ENCODE measurements around the gene HECTD3.

DNA sequence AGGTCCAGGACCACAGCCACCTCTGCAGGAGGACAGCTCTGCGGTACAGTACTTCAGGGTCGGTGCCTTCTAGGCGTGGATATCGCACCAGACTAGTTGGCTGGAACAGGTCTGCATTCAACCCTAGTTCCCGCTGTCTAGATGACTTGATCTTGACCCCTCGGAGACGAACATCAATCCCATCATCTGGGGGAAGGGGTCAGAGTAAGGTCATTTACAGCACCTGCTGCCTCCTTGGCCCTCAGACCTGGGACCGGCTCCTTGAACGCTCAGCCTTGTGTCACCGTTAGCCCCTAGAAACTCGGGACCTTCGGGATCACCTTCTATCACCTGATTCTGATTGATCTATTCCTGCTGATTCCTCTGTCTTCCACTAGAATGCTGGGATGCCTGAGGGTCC is 2.6 kb downstream of the HECTD3 start:
- TF ChIP-seq, protein P1, sequence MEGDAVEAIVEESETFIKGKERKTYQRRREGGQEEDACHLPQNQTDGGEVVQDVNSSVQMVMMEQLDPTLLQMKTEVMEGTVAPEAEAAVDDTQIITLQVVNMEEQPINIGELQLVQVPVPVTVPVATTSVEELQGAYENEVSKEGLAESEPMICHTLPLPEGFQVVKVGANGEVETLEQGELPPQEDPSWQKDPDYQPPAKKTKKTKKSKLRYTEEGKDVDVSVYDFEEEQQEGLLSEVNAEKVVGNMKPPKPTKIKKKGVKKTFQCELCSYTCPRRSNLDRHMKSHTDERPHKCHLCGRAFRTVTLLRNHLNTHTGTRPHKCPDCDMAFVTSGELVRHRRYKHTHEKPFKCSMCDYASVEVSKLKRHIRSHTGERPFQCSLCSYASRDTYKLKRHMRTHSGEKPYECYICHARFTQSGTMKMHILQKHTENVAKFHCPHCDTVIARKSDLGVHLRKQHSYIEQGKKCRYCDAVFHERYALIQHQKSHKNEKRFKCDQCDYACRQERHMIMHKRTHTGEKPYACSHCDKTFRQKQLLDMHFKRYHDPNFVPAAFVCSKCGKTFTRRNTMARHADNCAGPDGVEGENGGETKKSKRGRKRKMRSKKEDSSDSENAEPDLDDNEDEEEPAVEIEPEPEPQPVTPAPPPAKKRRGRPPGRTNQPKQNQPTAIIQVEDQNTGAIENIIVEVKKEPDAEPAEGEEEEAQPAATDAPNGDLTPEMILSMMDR (conservative IDR thresholded peaks at IDR 0.05; ENCODE audit: low read depth, low read length), result no peak
- TF ChIP-seq NFE2L2 (IDR thresholded peaks at IDR 0.05; ENCODE audit: low read depth, low read length) (no peak), RAD21 (IDR thresholded peaks at IDR 0.05; ENCODE audit: low read length) (no peak), CEBPB (IDR thresholded peaks at IDR 0.05; ENCODE audit: low read depth, low read length) (no peak), MXI1 (IDR thresholded peaks at IDR 0.05; ENCODE audit: borderline replicate concordance, low read depth, low read length) (no peak), POLR2A (IDR thresholded peaks at IDR 0.05; ENCODE audit: low read depth, low read length) (no peak), SMC3 (IDR thresholded peaks at IDR 0.05; ENCODE audit: low read depth, low read length) (no peak), MAFK (IDR thresholded peaks at IDR 0.05; ENCODE audit: low read depth, low read length) (no peak), CHD1 (IDR thresholded peaks at IDR 0.05; ENCODE audit: low read depth, low read length) (no peak)
- TF ChIP-seq, protein P2, sequence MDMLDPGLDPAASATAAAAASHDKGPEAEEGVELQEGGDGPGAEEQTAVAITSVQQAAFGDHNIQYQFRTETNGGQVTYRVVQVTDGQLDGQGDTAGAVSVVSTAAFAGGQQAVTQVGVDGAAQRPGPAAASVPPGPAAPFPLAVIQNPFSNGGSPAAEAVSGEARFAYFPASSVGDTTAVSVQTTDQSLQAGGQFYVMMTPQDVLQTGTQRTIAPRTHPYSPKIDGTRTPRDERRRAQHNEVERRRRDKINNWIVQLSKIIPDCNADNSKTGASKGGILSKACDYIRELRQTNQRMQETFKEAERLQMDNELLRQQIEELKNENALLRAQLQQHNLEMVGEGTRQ (IDR thresholded peaks at IDR 0.05; ENCODE audit: low read depth, low read length), result no peak

All from IMR-90 (cell line).